Tibial nerve (tissue), 4 donors: ENCODE measurements around the gene RPS19. TPM values are rescaled to one million over a fixed set of nuclear protein-coding genes. Genes with fewer than 3 reads are reported as not detected.

ENCODE experiments used
- DNase-seq, 2 donors: peaks; one replicate each; pipeline ENCODE4 v3.0.0-alpha.2; 2019; ENCODE audit warnings: low spot score in 2 of 2
- H3K27ac ChIP-seq, 4 donors: fragments of 200-600 bp; sonication (generic) in 3 of 4; one replicate each; pipeline ENCODE4 v1.5.1; 2017 to 2019; ENCODE audit warnings: mild to moderate bottlenecking in 1 of 4
- H3K27me3 ChIP-seq, 2 donors: fragments of 200-600 bp; sonication (generic) in 1 of 2; one replicate each; pipeline versions ENCODE4 v1.5.1 to v1.6.0; 2017 to 2019
- H3K36me3 ChIP-seq, 3 donors: fragments of 200-600 bp; sonication (generic); one replicate each; pipeline ENCODE4 v1.5.1; 2018 to 2019
- H3K4me1 ChIP-seq, 4 donors: fragments of 200-600 bp; sonication (generic) in 3 of 4; one replicate each; pipeline ENCODE4 v1.5.1; 2017 to 2019
- H3K4me3 ChIP-seq, 4 donors: fragments of 200-600 bp; sonication (generic) in 3 of 4; one replicate each; pipeline ENCODE4 v1.5.1; 2017 to 2019; ENCODE audit warnings: mild to moderate bottlenecking in 1 of 4, moderate library complexity in 1 of 4
- H3K9me3 ChIP-seq, 4 donors: fragments of 200-600 bp; sonication (generic) in 3 of 4; one replicate each; pipeline ENCODE4 v1.5.1; 2017 to 2019
- EP300 ChIP-seq, 2 donors: sonication (generic); formaldehyde crosslinking; IDR thresholded peaks; one replicate each; pipeline ENCODE4 v1.6.1; 2017; ENCODE audit warnings: antibody characterized with exemption in 2 of 2, mild to moderate bottlenecking in 1 of 2
- POLR2A ChIP-seq, 2 donors: fragments of 450-650 bp; IDR thresholded peaks; one replicate each; pipeline ENCODE4 v1.6.1; 2017; ENCODE audit warnings: antibody characterized with exemption in 2 of 2, mild to moderate bottlenecking in 2 of 2, moderate library complexity in 2 of 2
- WGBS, 2 donors: methylation state at CpG; one replicate each; pipeline ENCODE4 v1.1.5; 2018; 5-methylcytosine and 5-hydroxymethylcytosine counted together
- total RNA-seq, 4 donors: library from RNA; depleted of rRNA; stranded (reverse); fragments of >200 nt; gene quantifications; one replicate each; pipeline ENCODE4 v1.1.0, GENCODE V29; 2016
- TF ChIP-seq, protein P1 (sequence below), 5 experiments: fragments of 200-600 bp in 3 of 5; fragments of 450-650 bp in 2 of 5; sonication (generic) in 3 of 5; IDR thresholded peaks; one replicate each; pipeline ENCODE4 v1.5.1; 2016 to 2019; ENCODE audit warnings: antibody characterized with exemption in 5 of 5, mild to moderate bottlenecking in 3 of 5, moderate library complexity in 2 of 5

RPS19 gene
- total RNA-seq, 4 donors from 2014 or later, result 835 to 1,204 (median 1,038) TPM

DNA sequence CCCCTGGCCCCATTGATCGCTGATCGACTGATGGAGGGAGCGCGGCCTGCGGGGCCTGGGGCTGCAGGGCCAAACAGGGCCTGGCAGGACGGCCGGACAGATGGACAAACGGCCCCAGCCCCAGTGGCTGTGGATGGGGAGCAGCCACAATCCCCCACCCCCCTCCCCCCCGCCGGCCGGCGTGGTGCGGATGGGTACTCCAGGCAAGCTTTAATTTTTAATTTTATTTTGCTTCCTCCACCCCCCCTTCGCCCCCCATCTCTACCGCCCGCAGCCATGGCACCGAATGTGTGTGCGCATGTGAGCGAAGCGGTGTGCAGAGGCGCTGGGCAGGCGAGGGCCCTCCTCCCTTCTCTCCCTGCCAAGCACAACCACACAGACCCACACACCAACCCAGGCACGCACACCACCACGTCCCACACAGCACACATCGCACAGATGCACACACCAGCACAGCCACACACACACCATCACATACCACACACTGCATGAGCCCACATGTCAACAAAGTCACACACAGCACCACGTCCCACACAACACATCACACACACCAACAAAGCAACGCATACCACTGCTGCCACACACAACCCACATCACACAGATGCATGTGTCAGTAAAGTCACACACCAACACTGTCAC lies 55.8 kb downstream of the RPS19 start:
- no peaks in the 10 kb centered on the region for H3K9me3 ChIP-seq
- 26 to 27% methylated on average over 27 of the region's 27 CpGs for WGBS, 2 donors
- no peak overlapping the region for H3K4me3 ChIP-seq
- H3K27ac ChIP-seq, result no peak overlapping the region
- peaks cover 0 to 92% of the 10 kb centered on the region in 2 donors for H3K27me3 ChIP-seq
- H3K36me3 ChIP-seq, result no peaks in the 10 kb centered on the region
- TF ChIP-seq, protein P1, sequence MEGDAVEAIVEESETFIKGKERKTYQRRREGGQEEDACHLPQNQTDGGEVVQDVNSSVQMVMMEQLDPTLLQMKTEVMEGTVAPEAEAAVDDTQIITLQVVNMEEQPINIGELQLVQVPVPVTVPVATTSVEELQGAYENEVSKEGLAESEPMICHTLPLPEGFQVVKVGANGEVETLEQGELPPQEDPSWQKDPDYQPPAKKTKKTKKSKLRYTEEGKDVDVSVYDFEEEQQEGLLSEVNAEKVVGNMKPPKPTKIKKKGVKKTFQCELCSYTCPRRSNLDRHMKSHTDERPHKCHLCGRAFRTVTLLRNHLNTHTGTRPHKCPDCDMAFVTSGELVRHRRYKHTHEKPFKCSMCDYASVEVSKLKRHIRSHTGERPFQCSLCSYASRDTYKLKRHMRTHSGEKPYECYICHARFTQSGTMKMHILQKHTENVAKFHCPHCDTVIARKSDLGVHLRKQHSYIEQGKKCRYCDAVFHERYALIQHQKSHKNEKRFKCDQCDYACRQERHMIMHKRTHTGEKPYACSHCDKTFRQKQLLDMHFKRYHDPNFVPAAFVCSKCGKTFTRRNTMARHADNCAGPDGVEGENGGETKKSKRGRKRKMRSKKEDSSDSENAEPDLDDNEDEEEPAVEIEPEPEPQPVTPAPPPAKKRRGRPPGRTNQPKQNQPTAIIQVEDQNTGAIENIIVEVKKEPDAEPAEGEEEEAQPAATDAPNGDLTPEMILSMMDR (IDR thresholded peaks at IDR 0.05), result no peak
- TF ChIP-seq POLR2A (IDR thresholded peaks at IDR 0.05) (no peak), EP300 (IDR thresholded peaks at IDR 0.05) (no peak)
- no peak for DNase-seq
- peaks cover 0 to 18% (median 6%) of the 10 kb centered on the region in 4 donors for H3K4me1 ChIP-seq

DNA sequence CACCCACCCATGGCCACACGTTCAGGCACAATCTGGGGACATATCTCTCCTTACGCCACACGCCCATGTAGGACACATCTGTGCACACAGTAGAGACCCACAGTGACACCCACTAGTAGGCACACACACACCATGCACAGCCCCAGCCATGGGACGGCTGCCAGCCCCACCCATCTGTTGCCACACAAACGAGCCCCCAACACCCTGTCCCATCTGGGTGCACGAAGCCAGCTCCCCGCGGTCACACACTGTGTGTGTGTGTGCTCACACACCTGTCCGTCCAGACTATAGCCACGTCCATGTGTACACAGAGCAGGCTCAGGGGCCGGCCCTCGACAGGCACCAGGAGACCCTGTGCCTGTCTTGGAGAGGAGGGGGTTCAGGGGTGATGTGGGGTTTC lies 57.6 kb downstream of the RPS19 start:
- H3K36me3 ChIP-seq, result no peaks in the 10 kb centered on the region
- no peak overlapping the region for H3K4me3 ChIP-seq
- H3K9me3 ChIP-seq, result no peaks in the 10 kb centered on the region
- DNase-seq, result no peak
- TF ChIP-seq EP300 (IDR thresholded peaks at IDR 0.05), result no peak
- TF ChIP-seq, protein P1 (IDR thresholded peaks at IDR 0.05), result no peak
- no peak for TF ChIP-seq POLR2A (IDR thresholded peaks at IDR 0.05)
- peaks cover 0 to 96% of the 10 kb centered on the region in 2 donors for H3K27me3 ChIP-seq
- H3K27ac ChIP-seq, result no peak overlapping the region
- WGBS, 2 donors, result 46 to 54% methylated on average over 7 to 8 of the region's 12 CpGs
- H3K4me1 ChIP-seq, result peaks cover 0 to 18% (median 4%) of the 10 kb centered on the region in 4 donors

DNA sequence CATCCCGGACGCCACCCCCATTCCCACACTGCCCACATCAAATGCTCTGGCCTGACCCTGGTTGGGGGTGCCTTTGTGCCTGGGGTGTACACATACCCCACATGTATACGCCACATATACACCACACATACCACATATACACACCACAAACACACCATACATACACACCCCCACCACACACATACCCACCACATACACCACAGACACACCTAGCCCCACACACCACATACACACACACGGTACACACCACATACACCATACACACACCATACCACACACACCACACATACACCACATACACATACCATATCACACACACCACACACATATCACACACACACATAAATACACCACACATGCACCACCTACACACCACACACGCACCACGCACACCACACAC lies 58.0 kb downstream of the RPS19 start:
- 82 to 83% methylated on average over 6 of the region's 6 CpGs for WGBS, 2 donors
- no peak overlapping the region for H3K4me3 ChIP-seq
- no peak for TF ChIP-seq POLR2A (IDR thresholded peaks at IDR 0.05)
- TF ChIP-seq, protein P1 (IDR thresholded peaks at IDR 0.05), result no peak
- H3K27ac ChIP-seq, result no peak overlapping the region
- peaks cover 0 to 96% of the 10 kb centered on the region in 2 donors for H3K27me3 ChIP-seq
- no peak for DNase-seq
- H3K4me1 ChIP-seq, result peaks cover 0 to 16% (median 2%) of the 10 kb centered on the region in 4 donors
- no peaks in the 10 kb centered on the region for H3K36me3 ChIP-seq
- H3K9me3 ChIP-seq, result no peaks in the 10 kb centered on the region

DNA sequence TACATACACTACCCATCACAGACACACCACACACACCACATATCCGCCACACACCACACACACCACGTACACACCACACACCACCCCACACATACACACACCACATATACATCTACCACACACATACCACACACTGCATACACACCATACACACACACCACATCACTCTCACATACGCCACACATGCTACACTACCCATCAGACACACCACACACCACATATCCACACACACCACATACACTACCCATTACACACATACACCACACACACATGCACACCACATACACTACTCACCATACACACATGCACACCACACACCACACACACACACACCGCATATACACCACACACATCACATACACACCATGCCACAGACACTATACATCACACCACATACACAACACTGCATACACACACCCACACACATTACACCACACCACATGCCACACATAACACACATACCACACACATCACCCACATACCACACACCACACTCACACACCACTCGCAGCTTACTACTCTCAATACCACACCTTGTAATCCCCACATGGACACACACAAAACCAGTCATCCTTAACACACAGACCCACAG lies 58.7 kb downstream of the RPS19 start:
- TF ChIP-seq EP300 (IDR thresholded peaks at IDR 0.05) (no peak), POLR2A (IDR thresholded peaks at IDR 0.05) (no peak)
- Histone ChIP-seq H3K9me3 (no peaks in the 10 kb centered on the region), H3K27ac (no peak overlapping the region), H3K27me3 (peaks cover 0 to 94% of the 10 kb centered on the region in 2 donors), H3K4me3 (no peak overlapping the region), H3K4me1 (peaks cover 0 to 12% (median 2%) of the 10 kb centered on the region in 4 donors), H3K36me3 (no peaks in the 10 kb centered on the region)
- 88 to 92% methylated on average over 5 of the region's 5 CpGs for WGBS, 2 donors
- DNase-seq, result no peak

DNA sequence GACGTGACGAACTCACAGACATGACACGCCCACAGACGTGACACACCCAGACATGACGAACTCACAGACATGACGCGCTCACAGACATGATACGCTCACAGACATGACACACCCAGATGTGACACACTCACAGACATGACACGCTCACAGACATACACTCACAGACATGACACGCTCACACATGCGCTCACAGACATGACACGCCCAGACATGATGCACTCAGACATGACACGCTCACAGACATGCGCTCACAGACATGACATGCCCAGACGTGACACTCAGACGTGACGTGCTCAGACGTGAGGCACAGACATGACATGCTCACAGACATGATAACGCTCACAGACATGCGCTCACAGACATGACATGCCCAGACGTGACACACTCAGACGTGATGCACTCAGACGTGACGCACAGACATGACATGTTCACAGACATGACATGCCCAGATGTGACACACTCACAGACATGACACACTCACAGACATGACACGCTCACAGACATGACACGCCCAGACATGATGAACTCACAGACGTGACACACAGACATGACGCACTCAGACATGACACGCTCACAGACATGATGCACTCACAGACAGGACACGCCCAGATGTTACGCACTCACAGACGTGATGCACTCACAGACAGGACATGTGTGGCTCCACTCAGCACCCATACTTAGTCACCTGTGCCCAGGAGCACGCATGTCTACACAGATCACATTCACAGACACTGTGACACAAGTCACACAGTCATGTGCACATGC lies 60.1 kb downstream of the RPS19 start:
- DNase-seq, result no peak
- no peak overlapping the region for H3K27ac ChIP-seq
- TF ChIP-seq EP300 (IDR thresholded peaks at IDR 0.05), result no peak
- TF ChIP-seq, protein P1 (IDR thresholded peaks at IDR 0.05), result no peak
- WGBS, 2 donors, result 86% methylated on average over 33 of the region's 33 CpGs
- H3K27me3 ChIP-seq, result peaks cover 0 to 97% of the 10 kb centered on the region in 2 donors
- no peak overlapping the region for H3K4me3 ChIP-seq
- no peaks in the 10 kb centered on the region for H3K9me3 ChIP-seq
- peaks cover 0 to 8% (median 2%) of the 10 kb centered on the region in 4 donors for H3K4me1 ChIP-seq
- H3K36me3 ChIP-seq, result no peaks in the 10 kb centered on the region
